Lower leg skin (tissue), 4 donors: ENCODE results near the gene CDH13. TPM values are rescaled to one million over a fixed set of nuclear protein-coding genes. Genes with fewer than 3 reads are reported as not detected.

Source experiments
- DNase-seq, 2 donors: peaks; one replicate each; pipeline ENCODE4 v3.0.0-alpha.2; 2019; ENCODE audit warnings: low spot score in 2 of 2
- H3K4me3 ChIP-seq: fragments of 200-600 bp; sonication (generic); 2 replicates; pipeline ENCODE4 v1.5.1; 2017; ENCODE audit warnings: mild to moderate bottlenecking, low read depth; ENCODE audit not compliant: poor library complexity, severe bottlenecking
- CTCF ChIP-seq, 3 donors: fragments of 450-650 bp; IDR thresholded peaks; one replicate each; pipeline ENCODE4 v1.5.1; 2016; ENCODE audit warnings: antibody characterized with exemption in 3 of 3, mild to moderate bottlenecking in 3 of 3, moderate library complexity in 2 of 3
- POLR2A ChIP-seq, 2 donors: fragments of 450-650 bp; IDR thresholded peaks; one replicate each; pipeline ENCODE4 v1.6.1; 2016 to 2017; ENCODE audit warnings: antibody characterized with exemption in 2 of 2, mild to moderate bottlenecking in 1 of 2, moderate library complexity in 1 of 2
- WGBS, 2 donors: methylation state at CpG; one replicate each; pipeline ENCODE4 v1.1.5; 2018; 5-methylcytosine and 5-hydroxymethylcytosine counted together
- intact Hi-C: fragments of 100-400 bp; cut with DNase I; formaldehyde crosslinking; loops from one replicate; pipeline ENCODE4 v1.15.0; 2023; ENCODE audit warnings: low total_unique reads
- total RNA-seq, 4 donors: library from RNA; depleted of rRNA; stranded (reverse); fragments of >200 nt; gene quantifications; one replicate each; pipeline ENCODE4 v1.1.0, GENCODE V29; 2016

The CDH13 gene
- total RNA-seq, 4 donors from 2014 or later = 102 to 246 (median 155) TPM

DNA sequence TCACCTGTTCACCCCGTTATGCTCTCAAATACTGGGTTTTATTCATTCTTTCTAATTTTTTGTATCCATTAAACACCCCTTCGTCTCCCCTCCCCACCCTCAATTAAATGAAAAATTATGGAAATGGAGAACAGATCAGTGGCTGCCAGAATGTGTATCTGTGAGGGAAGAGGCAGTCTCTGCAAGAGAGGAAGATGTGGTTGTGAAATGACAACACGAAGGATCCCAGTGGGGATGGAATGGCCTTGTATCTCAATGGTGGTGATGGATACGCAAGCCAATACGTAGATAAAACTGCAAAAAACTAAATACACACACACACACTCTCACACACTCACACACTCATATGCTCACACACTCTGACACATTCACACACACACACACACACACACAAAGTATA, 570.7 kb downstream of the CDH13 start:
- intact Hi-C loops = no loop called here
- 93 to 95% methylated on average over 5 of the region's 5 CpGs for WGBS, 2 donors
- H3K4me3 ChIP-seq = no peak overlapping the region
- TF ChIP-seq POLR2A (IDR thresholded peaks at IDR 0.05) = no peak
- DNase-seq = no peak

DNA sequence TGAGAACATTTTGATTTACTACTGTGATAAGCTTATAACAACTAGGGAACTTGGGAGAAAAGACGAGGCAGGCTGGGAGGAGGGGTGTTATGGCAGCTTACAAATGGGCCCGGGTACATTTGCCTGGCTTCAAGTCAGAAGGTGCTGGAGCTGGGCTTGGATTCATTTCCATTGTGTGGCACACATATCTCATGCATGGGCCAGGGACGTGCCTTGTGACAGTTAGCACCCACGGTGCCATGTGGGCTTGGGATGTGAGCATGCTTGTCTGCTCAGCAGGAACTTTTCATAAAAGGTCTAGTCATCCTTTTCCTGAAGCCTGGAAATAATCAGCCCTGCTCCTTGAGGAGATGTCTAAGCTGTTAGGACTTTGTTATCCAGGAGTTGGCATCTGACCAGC, 572.2 kb downstream of the CDH13 start:
- DNase-seq = no peak
- TF ChIP-seq POLR2A (IDR thresholded peaks at IDR 0.05) (no peak), CTCF (IDR thresholded peaks at IDR 0.05) (no peak)
- WGBS, 2 donors = 74 to 77% methylated on average over 4 of the region's 4 CpGs
- H3K4me3 ChIP-seq = no peak overlapping the region
- intact Hi-C loops = no loop called here

DNA sequence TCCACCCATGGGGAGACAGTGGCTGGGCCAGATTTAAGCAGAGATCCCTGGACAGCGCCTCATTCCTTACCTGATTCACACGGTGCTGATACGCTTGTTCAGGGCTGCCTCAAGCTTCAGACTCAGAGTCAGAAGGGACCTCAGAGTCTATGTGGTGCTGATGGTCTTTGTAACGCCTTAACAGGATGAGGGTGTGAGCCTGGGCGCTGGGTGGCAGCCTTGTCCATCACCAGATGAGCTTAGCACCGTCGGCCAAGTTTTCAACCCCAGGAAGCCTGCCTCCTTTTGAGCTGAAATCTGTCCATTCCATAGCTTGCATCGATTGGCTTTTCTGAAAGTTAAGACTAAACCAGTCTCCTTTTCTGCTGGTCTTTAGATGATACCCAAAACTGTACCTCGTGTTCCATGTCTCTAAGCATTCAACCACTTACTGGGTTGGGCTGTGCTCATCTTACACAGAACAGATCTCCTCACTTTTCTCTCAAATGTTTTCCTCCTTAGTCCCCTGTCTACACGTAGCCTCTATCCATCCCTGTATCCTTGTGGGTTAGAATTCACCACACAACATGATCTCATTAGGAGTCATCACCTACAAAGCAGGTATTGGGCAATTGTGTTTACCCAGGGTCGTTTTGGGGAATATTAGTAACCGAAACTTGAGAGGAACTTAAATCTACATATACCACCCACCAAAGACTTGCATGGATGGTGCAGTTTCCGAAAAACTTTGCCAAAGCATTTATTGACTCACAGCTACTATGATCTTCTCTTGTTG, 573.4 kb downstream of the CDH13 start:
- no peak for DNase-seq
- no peak for TF ChIP-seq CTCF (IDR thresholded peaks at IDR 0.05)
- TF ChIP-seq POLR2A (IDR thresholded peaks at IDR 0.05) = no peak
- 72 to 77% methylated on average over 13 of the region's 13 CpGs for WGBS, 2 donors

DNA sequence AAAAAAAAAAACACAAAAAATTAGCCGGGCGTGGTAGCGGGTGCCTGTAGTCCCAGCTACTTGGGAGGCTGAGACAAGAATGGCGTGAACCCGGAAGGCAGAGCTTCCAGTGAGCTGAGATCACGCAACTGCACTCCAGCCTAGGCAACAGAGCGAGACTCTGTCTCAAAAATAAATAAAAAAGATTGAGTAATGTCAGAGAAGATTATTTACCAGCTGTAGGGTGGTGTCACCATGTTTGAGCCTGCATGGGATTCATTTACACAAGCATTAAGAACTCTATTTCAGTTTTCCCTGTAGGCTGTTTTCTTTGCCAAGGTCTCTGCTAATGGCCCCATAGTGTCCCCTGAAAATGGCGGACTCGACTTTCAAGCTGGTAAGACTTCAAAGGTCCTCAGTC, 575.0 kb downstream of the CDH13 start:
- H3K4me3 ChIP-seq = no peak overlapping the region
- intact Hi-C loops = no loop called here
- WGBS, 2 donors = 95 to 96% methylated on average over 9 of the region's 9 CpGs
- TF ChIP-seq CTCF (IDR thresholded peaks at IDR 0.05) (no peak), POLR2A (IDR thresholded peaks at IDR 0.05) (no peak)
- no peak for DNase-seq

More for the DNA sequence above, 573.4 kb downstream of the CDH13 start:
- intact Hi-C loops = no loop called here
- no peak overlapping the region for H3K4me3 ChIP-seq

DNA sequence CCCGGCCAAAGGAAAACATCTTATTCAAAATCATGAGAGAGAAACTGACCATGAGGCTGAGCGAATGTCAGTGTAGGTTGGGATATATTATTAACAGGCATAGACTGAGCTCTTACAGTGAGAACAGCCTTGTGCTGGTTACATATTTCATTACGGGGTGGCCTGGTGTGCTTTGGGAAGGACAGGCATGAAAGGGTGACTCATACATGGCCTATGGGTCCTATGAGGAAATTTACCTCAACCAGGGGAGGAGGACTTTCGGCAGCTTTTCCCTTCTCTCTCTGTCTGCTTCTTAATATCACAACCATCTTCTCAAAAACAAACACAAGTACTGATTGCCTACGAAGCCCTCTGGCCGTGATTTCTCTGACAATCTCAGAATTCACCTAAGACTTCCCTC, 579.1 kb downstream of the CDH13 start:
- intact Hi-C loops = no loop called here
- no peak for DNase-seq
- WGBS, 2 donors = 76 to 79% methylated on average over 6 of the region's 6 CpGs
- no peak overlapping the region for H3K4me3 ChIP-seq
- TF ChIP-seq POLR2A (IDR thresholded peaks at IDR 0.05) (no peak), CTCF (IDR thresholded peaks at IDR 0.05) (no peak)

GRCh38 chr16:83206426-83206825, 579.7 kb downstream of the CDH13 start:
- intact Hi-C loops = no loop called here
- H3K4me3 ChIP-seq = no peak overlapping the region
- no peak for DNase-seq
- TF ChIP-seq POLR2A (IDR thresholded peaks at IDR 0.05) (no peak), CTCF (IDR thresholded peaks at IDR 0.05) (no peak)
- 88 to 91% methylated on average over 5 of the region's 5 CpGs for WGBS, 2 donors
